CD4-positive, alpha-beta T cell treated with Interleukin-12 subunit alpha and Interleukin-12 subunit beta, for 1 hour (primary cell): ENCODE measurements around the gene APC2.

Experiments used
- DNase-seq: peaks from one replicate; pipeline ENCODE4 v3.0.0-alpha.2; 2020

APC2 gene

DNA sequence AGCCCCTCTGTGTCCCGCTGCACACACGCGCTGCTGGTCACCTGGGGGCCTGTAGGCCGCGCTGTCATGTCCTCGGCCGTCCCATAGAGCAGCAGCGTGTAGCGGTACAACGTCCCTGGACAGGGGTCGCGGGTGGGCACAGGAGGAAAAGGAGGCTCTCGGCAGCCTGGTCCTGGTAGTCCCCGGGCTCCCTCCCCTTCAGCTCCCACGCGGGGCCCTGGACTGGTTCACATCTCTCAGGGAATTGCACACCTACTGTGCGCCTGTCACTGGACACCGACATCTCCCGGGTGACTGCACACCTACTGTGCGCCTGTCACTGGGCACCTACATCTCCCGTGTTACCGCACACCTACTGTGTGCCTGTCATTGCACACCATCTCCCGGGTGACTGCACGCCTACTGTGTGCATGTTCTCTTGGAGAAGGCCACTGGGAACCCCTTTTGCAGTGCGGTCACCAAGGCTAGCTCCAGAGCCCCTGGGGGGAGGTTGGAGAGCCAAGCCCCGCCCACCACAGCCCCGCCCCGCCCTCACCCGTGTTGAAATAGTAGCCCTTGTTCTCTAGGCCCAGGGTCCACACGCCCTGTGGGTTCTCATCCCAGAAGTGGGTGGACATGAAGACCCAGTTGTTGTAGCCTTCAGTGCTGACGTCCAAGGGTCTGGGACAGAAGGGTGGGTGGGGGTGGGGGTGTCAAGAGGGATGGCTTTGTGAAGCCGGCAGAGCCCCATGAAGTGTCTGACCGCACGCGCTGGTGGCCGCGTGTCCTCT is 32.6 kb downstream of the APC2 start:
- DNase-seq, result no peak

DNA sequence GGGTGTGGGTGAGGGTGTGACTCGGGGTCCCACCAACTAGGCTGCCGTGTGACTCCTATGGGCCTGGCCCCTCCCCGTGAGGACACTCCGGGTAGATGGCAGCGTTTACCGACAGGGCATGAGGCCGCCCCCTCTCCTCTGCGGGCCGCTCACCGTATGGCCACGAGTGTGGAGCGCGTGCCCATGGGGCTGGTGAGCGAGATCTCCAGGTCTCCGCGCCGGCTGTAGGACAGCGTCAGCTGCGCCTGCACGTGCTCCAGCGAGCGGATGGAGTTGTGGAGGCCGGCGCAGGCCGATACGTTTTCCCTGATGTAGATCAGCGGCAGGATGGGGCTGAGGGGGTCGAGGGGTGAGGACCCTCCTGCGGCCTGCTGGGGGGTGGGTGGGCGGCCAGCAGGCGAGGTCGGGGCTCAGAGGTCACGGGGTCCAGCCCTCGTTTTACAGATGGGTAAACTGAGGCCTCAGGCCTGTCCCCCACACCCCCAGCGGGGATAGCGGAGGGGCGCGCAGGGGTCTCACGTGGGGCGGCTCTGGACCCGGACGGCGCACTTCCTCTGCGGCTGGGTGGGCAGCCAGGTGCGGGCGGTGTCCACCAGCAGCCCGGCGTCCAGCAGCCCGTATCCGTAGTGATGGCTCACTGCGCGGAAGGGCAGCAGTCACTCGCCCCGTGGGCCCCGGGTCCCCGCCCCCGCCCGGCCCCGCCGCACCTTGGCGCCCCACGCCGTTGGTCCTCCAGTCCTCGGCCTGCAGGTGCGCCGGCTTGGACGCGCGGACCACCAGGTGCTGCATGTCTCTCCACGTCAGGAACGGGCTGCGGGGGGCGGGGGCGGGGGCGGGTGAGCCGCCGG is 33.4 kb downstream of the APC2 start:
- no peak for DNase-seq

DNA sequence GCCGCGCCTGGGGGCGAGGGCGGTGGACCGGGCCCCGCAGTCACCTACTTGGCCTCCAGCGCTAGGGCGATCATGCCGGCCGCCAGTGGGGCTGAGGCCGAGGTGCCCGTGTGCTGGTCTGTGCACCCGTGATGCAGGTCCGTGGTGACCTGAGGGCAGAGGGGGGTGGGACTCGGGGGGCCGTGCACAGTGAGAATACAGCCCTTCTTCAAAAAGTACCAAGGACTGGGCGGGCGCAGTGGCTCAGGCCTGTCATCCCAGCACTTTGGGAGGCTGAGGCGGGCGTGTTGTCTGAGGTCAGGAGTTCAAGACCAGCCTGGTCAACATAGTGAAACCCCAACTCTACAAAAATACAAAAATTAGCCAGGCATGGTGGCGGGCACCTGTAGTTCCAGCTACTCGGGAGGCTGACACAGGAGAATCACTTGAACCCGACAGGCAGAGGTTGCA is 34.1 kb downstream of the APC2 start:
- DNase-seq, result no peak

- DNase-seq, result no peak
These were observed 37.0 kb downstream of the APC2 start for GRCh38 chr19:1486720-1487575.

DNA sequence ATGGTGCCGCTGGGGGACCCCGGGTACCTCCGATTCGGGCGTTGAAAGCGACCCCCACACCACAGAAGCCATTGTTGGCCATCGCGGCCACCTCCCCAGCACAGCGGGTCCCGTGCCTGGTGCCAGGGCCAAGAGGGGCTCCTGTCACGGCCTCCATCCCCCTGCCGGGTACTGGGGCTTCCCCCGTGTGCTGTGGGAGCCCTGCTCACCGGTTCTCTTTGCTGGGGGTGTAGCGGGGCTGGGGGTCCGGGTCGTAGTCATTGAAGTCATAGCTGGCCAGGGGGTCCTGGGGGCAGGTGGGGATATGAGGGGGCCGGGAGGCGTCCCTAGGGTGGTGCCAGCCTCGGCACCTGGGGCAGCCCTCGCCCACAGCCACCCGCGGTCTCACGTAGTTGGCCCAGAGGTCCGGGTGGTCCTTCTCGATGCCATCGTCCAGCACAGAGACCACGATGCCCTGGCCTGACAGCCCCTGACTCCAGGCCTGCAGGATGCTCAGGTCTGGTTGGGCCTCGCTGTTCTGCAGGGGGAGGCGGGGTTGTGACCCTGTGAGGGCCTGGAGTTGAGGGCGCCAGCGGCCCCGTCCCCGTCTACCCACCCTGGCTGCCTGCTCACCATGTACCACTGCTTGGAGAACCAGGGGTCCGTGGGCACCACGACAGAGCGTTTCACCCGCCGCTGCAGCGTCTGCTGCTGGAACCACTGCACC is 37.8 kb downstream of the APC2 start:
- no peak for DNase-seq

DNA sequence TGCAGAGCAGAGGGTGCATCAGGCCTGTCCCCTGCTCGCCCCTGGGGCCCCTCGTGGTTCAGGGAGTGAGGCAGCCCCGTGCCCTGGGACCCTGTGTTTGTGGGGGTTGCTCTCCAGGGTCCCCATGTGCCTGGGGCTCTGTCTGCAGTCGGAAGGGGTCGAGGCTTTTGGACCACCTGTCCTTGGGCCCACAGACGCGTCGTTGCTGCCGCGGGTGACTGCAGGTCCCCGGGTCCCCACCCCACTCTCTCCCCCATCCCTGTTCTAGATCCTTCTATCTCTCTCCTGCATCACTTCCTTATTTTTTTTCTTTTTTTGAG is 38.3 kb downstream of the APC2 start:
- no peak for DNase-seq

- DNase-seq, result no peak
These were observed 39.8 kb downstream of the APC2 start for GRCh38 chr19:1489463-1490310.

GRCh38 chr19:1490311-1491113 is 40.6 kb downstream of the APC2 start, which contains the start of gene PCSK4:
PCSK4 (minus strand) TSS chr19:1490350; CDS start chr19:1490346, 4 bp downstream.
- DNase-seq, result peak; percentile 98

DNA sequence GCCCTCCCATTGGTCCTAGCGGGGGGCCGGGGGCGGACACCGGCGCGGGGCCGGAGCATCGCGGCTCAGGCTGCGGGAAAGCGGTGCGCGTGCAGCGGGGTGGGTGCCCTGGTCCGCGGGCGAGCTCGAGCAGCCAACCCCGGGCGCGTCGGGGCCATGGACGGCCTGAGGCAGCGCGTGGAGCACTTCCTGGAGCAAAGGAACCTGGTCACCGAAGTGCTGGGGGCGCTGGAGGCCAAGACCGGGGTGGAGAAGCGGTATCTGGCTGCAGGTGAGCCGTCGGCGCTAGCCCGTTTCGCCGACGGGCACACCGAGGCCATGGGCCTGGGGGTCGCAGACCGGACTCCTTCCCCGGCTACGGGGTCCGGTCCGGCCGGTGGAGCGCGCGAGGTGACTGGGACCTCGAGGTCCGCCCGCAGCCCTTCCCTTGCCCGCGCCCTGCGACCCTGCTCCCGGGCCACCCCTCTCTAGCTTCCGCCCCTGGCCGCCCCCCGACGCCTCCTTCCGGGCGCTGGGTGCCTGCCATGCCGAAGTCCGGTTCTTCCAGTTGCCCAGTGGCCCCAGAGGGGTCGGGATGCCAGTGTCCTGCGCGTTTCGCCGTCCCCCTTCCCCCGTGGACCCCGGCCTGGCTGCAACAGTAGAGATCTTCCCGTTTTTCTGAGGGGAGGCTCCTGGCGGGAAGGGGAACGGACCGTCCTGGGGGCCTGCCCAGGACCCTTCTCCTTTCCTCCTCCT is 41.4 kb downstream of the APC2 start, which contains the start of gene REEP6:
TSS of gene REEP6 (plus strand) at position 68 of the 735 bp plus-strand sequence. CDS start at position 157, 89 bp downstream.
- DNase-seq, result no peak

DNA sequence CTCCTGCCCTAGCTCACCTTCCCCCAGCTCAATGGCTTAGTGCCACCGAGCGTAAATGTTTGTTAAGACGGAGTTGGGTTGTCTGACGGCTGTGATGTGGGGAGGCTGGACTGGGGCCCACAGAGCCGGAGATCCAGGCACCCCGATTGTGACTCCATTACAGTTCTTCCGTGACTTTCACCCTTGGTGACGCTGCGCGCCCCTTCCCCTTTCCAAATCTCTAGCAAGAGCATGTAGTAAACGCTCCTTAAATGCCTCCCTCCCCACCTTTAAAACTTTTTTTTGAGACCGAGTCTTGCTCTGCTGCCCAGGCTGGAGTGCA is 41.9 kb downstream of the APC2 start:
- no peak for DNase-seq

DNA sequence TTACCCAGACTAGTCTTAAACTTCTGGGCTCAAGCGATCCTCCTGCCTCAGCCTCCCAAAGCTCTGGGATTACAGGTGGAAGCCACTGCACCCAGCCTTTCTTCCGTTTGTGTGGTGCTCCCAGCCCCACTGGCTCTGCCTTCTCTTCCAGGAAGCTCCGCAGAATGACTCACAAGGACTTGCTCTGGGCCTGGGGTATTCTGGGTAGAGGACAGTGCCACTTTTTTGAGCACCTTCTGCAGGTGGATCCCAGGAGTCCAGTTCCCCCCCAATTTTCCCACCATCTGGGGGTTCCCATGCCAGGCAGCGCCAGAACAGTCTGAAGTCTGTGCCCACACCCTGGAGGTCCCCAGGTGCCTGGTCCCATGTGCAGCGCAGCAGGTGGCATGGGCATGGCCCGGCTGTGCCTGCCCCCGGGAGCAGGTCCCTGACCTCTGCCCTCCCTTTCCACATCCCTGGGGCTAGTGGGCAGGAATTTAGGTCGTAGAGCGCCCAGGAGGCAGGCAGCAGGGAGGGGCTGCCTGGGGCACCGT is 42.6 kb downstream of the APC2 start:
- no peak for DNase-seq

GRCh38 chr19:1494115-1494815 is 44.3 kb downstream of the APC2 start:
- no peak for DNase-seq

DNA sequence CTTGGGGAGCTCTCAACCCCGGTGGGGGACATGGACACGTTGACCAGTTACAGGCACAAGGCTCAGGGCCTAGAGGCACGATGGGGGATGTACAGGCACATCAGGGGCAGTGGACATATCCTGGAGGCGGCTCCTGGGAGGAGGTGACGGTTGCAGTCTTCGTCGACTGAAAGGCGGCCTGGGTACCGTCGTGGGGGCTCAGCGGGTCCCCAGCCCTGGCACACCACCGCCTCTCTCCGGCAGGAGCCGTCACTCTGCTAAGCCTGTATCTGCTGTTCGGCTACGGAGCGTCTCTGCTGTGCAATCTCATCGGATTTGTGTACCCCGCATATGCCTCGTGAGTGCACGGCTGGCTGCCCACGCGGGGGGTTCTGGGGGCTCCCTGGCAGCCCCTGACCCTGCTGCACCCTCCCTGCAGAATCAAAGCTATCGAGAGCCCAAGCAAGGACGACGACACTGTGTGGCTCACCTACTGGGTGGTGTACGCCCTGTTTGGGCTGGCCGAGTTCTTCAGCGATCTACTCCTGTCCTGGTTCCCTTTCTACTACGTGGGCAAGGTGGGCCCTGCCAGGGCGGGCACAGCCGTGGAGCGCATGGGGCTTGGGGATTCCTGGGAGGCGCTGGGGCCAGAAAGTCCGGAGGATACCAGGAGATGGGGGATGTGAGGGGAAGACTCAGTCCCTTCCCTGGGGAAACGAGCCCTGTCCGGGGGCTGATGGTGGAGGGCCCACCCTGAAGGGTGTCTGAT is 45.3 kb downstream of the APC2 start:
- DNase-seq, result no peak

DNA sequence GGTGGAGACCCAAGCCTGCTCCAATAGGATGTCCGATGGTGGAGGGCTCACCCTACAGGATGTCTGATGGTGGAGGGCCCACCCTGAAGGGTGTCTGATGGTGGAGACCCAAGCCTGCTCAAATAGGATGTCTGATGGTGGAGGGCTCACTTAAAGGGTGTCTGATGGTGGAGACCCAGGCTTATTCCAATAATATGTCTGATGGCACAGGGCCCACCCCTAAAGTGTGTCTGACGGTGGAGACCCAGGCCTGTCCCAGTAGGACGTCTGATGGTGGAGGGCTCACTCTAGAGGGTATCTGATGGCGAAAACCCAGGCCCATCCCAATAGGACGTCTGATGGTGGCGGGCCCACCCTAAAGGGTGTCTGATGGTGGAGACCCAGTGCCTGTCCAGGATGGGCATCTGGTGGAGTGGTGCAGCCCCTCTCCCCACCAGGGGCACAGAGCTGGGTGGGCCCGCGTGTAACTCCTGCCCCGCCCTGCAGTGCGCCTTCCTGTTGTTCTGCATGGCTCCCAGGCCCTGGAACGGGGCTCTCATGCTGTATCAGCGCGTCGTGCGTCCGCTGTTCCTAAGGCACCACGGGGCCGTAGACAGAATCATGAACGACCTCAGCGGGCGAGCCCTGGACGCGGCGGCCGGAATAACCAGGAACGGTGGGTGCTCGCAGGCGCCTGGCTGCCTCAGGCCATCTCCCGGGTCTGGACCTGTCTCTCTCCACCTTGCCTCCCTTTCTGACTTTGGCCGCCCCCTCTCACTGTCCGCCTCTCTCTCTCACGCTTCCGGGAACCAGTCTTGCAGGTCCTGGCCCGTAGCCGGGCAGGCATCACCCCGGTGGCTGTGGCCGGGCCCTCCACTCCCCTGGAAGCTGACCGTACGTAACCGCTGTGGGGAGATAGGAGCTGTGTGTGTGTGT is 46.1 kb downstream of the APC2 start:
- DNase-seq, result no peak

DNA sequence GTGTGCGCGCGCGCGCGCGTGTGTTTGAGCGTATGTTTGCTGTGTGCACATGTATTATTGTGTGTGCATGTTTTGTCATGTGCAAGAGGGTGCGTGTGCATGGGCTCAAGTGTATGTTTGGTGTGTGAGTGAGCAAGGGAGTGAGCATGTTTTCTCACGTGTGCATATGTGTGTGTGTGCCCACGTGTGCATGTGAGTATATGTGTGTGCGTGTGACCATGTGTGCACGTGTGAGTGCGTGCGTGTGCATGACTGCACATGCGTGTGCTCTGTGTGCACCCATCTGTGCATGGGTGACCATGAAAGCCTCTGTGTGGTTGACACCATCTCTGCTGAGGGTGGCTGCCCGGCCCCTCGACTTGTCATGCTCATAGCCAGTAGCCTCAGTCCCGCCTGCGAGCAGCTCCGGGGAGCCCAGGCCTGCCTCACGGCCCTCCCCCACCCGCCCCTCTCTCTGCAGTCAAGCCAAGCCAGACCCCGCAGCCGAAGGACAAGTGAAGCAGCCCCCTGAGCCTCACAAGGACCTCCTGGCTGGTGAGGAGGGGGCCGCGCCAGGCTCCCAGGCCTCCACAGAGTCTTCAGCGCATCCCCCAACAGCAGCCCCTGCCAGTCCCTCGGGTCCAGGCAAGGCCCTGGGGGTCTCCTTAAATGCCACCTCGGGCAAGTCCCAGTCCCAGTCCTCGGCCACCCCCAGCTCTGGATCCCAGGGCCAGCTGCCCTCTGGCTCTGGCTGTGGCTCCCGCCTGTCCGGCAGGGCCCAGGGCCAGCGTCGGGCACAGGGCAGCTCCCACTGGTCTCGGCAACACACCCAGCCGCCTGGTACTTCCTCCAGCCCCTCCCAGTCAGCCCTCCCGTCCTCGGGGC is 47.0 kb downstream of the APC2 start:
- DNase-seq, result no peak

DNA sequence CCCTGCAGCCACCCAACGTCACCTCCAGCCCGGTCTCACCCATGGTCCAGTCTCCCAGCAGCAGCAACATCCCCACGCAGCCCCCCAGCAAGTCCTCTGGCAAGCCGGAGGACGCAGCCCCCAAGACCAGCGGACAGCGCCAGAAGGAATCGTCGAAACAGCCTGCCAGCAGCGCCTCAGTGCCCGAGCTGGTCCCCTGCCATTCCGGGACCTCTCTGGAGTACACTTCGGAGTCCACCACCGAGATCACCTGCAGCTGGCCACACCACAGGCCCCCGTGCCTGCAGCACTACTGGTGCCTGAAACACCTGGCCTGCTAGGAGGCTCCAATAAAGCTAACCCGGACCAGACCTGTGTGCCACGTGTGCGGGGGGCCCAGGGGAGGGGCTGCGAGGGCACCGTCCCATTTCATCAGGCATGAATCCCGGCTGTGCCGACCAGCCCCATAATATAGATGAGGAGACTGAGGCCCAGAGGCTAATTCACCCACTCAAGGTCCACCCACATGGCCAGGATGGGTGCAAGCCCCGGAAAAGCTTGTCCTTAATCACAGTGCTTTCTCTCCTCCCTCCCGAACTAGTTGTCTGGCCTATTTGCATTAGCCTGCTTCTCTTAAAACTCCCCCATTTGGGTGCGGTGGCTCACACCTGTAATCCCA is 47.8 kb downstream of the APC2 start:
- DNase-seq, result no peak
